ENCODE results near the gene SLC66A1. TPM values are rescaled to one million over a fixed set of nuclear protein-coding genes. Genes with fewer than 3 reads are reported as not detected.

SLC66A1 gene
- total RNA-seq, 1 experiment from 2014 or later = 27.7 TPM

GRCh38 chr1:19358710-19359109 is 46.6 kb downstream of the SLC66A1 start:
- Histone ChIP-seq H3K4me3 (ENCODE audit: low read length) (no peak overlapping the region), H3K27ac (ENCODE audit: low read length) (no peak overlapping the region), H3K36me3 (ENCODE audit: low read depth, low read length) (peaks cover 21% of the 10 kb centered on the region; the same call in 1 of the 2 replicates), H3K4me1 (ENCODE audit: insufficient read depth, low read length) (peaks cover 20% of the 10 kb centered on the region), H4K20me1 (ENCODE audit: low read length) (peaks cover 13% of the 10 kb centered on the region; the same call in 1 of the 2 replicates), H3F3A (ENCODE audit: low read length, unreplicated experiment) (no peaks in the 10 kb centered on the region), H2AFZ (ENCODE audit: low read length) (no peak overlapping the region), H3K4me2 (ENCODE audit: low read length) (no peak overlapping the region), H3K9me3 (ENCODE audit: low read length) (no peaks in the 10 kb centered on the region), H3K9me2 (replicated peaks; ENCODE audit: low read length) (no peaks in the 10 kb centered on the region), H3K79me2 (ENCODE audit: low read length) (peaks cover 17% of the 10 kb centered on the region), H3K9ac (ENCODE audit: low read length) (no peak overlapping the region), H3K27me3 (ENCODE audit: low read length) (no peaks in the 10 kb centered on the region)
- intact Hi-C loops (cut with micrococcal nuclease) = no loop called here
- BruUV-seq (replicated peaks) = no TSS peak
- no peak for DNase-seq
- ChIA-PET CTCF (no interaction called here), POLR2A (ENCODE audit: unreplicated experiment) (no interaction called here)
- TF ChIP-seq CTCF (conservative IDR thresholded peaks at IDR 0.05; ENCODE audit: low read depth, low read length) = no peak
- TF ChIP-seq EZH2phosphoT487 (IDR thresholded peaks at IDR 0.05; ENCODE audit: borderline replicate concordance, low read length) = no peak
- no peak for TF ChIP-seq EZH2 (IDR thresholded peaks at IDR 0.05; ENCODE audit: low read length, unreplicated experiment)
- no peak for ATAC-seq

GRCh38 chr1:19359357-19359756 is 47.2 kb downstream of the SLC66A1 start:
- no peaks in the 10 kb centered on the region for H3K9me3 ChIP-seq (ENCODE audit: low read length)
- no peak for ATAC-seq
- no peak overlapping the region for H3K27ac ChIP-seq (ENCODE audit: low read length)
- no TSS peak for BruUV-seq (replicated peaks)
- no peak overlapping the region for H3K9ac ChIP-seq (ENCODE audit: low read length)
- H3K4me3 ChIP-seq (ENCODE audit: low read length) = no peak overlapping the region
- no peak overlapping the region for H3K4me2 ChIP-seq (ENCODE audit: low read length)
- TF ChIP-seq EZH2phosphoT487 (IDR thresholded peaks at IDR 0.05; ENCODE audit: borderline replicate concordance, low read length) = no peak
- H4K20me1 ChIP-seq (ENCODE audit: low read length) = peaks cover 13% of the 10 kb centered on the region; the same call in 1 of the 2 replicates
- CTCF ChIA-PET = no interaction called here
- H3K4me1 ChIP-seq (ENCODE audit: insufficient read depth, low read length) = peaks cover 20% of the 10 kb centered on the region
- intact Hi-C loops (cut with micrococcal nuclease) = no loop called here
- no peaks in the 10 kb centered on the region for H3K27me3 ChIP-seq (ENCODE audit: low read length)
- H3K79me2 ChIP-seq (ENCODE audit: low read length) = peaks cover 17% of the 10 kb centered on the region
- no peaks in the 10 kb centered on the region for H3F3A ChIP-seq (ENCODE audit: low read length, unreplicated experiment)
- peaks cover 21% of the 10 kb centered on the region; the same call in 1 of the 2 replicates for H3K36me3 ChIP-seq (ENCODE audit: low read depth, low read length)
- H2AFZ ChIP-seq (ENCODE audit: low read length) = no peak overlapping the region
- DNase-seq = no peak
- no peaks in the 10 kb centered on the region for H3K9me2 ChIP-seq (replicated peaks; ENCODE audit: low read length)
- POLR2A ChIA-PET (ENCODE audit: unreplicated experiment) = no interaction called here

GRCh38 chr1:19360016-19360415 is 47.9 kb downstream of the SLC66A1 start:
- TF ChIP-seq EZH2 (IDR thresholded peaks at IDR 0.05; ENCODE audit: low read length, unreplicated experiment) (no peak), CTCF (conservative IDR thresholded peaks at IDR 0.05; ENCODE audit: low read depth, low read length) (no peak), EZH2phosphoT487 (IDR thresholded peaks at IDR 0.05; ENCODE audit: borderline replicate concordance, low read length) (no peak)
- no peaks in the 10 kb centered on the region for H3F3A ChIP-seq (ENCODE audit: low read length, unreplicated experiment)
- ChIA-PET POLR2A (ENCODE audit: unreplicated experiment) (no interaction called here), CTCF (no interaction called here)
- H2AFZ ChIP-seq (ENCODE audit: low read length) = no peak overlapping the region
- BruUV-seq (replicated peaks) = no TSS peak
- no peaks in the 10 kb centered on the region for H3K27me3 ChIP-seq (ENCODE audit: low read length)
- no peak overlapping the region for H3K4me3 ChIP-seq (ENCODE audit: low read length)
- ATAC-seq (no peak), DNase-seq (no peak)
- H3K79me2 ChIP-seq (ENCODE audit: low read length) = peaks cover 17% of the 10 kb centered on the region
- H3K36me3 ChIP-seq (ENCODE audit: low read depth, low read length) = peaks cover 16% of the 10 kb centered on the region; the same call in 1 of the 2 replicates
- H3K4me1 ChIP-seq (ENCODE audit: insufficient read depth, low read length) = peaks cover 20% of the 10 kb centered on the region
- intact Hi-C loops (cut with micrococcal nuclease) = no loop called here
- H3K9ac ChIP-seq (ENCODE audit: low read length) = no peak overlapping the region
- no peaks in the 10 kb centered on the region for H3K9me2 ChIP-seq (replicated peaks; ENCODE audit: low read length)
- no peak overlapping the region for H3K27ac ChIP-seq (ENCODE audit: low read length)
- no peak overlapping the region for H3K4me2 ChIP-seq (ENCODE audit: low read length)
- H4K20me1 ChIP-seq (ENCODE audit: low read length) = peaks cover 13% of the 10 kb centered on the region; the same call in 1 of the 2 replicates
- no peaks in the 10 kb centered on the region for H3K9me3 ChIP-seq (ENCODE audit: low read length)
